HepG2 (cell line): ENCODE measurements around the gene ABHD11. TPM values are rescaled to one million over a fixed set of nuclear protein-coding genes. Genes with fewer than 3 reads are reported as not detected.

Source experiments
- BATF2 ChIP-seq: sonication (generic); formaldehyde crosslinking; IDR thresholded peaks from 2 replicates; pipeline ENCODE4 v1.8.0; 2022; ENCODE audit warnings: mild to moderate bottlenecking, missing genetic modification reagents, moderate library complexity
- BORCS8-MEF2B ChIP-seq: sonication (generic); formaldehyde crosslinking; IDR thresholded peaks from 2 replicates; pipeline ENCODE4 v1.8.0; 2022; ENCODE audit warnings: mild to moderate bottlenecking, missing genetic modification reagents
- ELF1 ChIP-seq: sonication (generic); formaldehyde crosslinking; IDR thresholded peaks from 2 replicates; pipeline ENCODE4 v1.4.0; 2020; ENCODE audit warnings: missing genetic modification reagents
- ELF3 ChIP-seq: IDR thresholded peaks from 2 replicates; pipeline ENCODE4 v1.6.1; 2016; ENCODE audit warnings: missing genetic modification reagents, missing compliant biosample characterization
- FOXP4 ChIP-seq: sonication (generic); formaldehyde crosslinking; IDR thresholded peaks from 2 replicates; pipeline ENCODE4 v1.4.0; 2020; ENCODE audit warnings: missing genetic modification reagents
- IRF2 ChIP-seq: IDR thresholded peaks from 2 replicates; pipeline ENCODE4 v1.6.1; 2018; ENCODE audit warnings: missing genetic modification reagents, missing compliant biosample characterization
- JARID2 ChIP-seq: sonication (generic); formaldehyde crosslinking; IDR thresholded peaks from 2 replicates; pipeline ENCODE4 v1.8.1; 2023; ENCODE audit warnings: missing genetic modification reagents, inconsistent platforms; ENCODE audit not compliant: insufficient replicate concordance
- MAFK ChIP-seq, 2 experiments: IDR thresholded peaks in 1 of 2; conservative IDR thresholded peaks in 1 of 2; 2 replicates each; pipeline ENCODE4 v1.6.1; 2011; ENCODE audit warnings: improper control_type of control experiment in 2 of 2, low read length in 2 of 2
- PATZ1 ChIP-seq: sonication (generic); formaldehyde crosslinking; IDR thresholded peaks from 2 replicates; pipeline ENCODE4 v1.4.0; 2020; ENCODE audit warnings: missing genetic modification reagents
- SMC3 ChIP-seq: IDR thresholded peaks from 2 replicates; pipeline ENCODE4 v1.6.1; 2011; ENCODE audit warnings: low read length, improper control_type of control experiment
- SP1 ChIP-seq, 2 experiments: fragments of 450-650 bp in 1 of 2; sonication (generic) in 1 of 2; formaldehyde crosslinking in 1 of 2; IDR thresholded peaks; 2 replicates each; pipeline versions ENCODE4 v1.4.0 to v1.6.1; 2016 to 2020; ENCODE audit warnings: missing genetic modification reagents in 1 of 2
- TAF15 ChIP-seq: fragments of 200-400 bp; formaldehyde crosslinking; IDR thresholded peaks from one replicate; pipeline ENCODE4 v1.6.1; 2018; ENCODE audit warnings: mild to moderate bottlenecking, low read depth, low read length; ENCODE audit not compliant: poor library complexity, severe bottlenecking
- TARDBP ChIP-seq: sonication (generic); formaldehyde crosslinking; IDR thresholded peaks from 2 replicates; pipeline ENCODE4 v1.8.0; 2022; ENCODE audit warnings: mild to moderate bottlenecking, missing genetic modification reagents
- ZBTB49 ChIP-seq: sonication (generic); formaldehyde crosslinking; IDR thresholded peaks from 2 replicates; pipeline ENCODE4 v1.4.0; 2020; ENCODE audit warnings: missing genetic modification reagents, borderline replicate concordance
- ZMYM4 ChIP-seq: sonication (generic); formaldehyde crosslinking; IDR thresholded peaks from 2 replicates; pipeline ENCODE4 v1.8.1; 2023; ENCODE audit warnings: mild to moderate bottlenecking, missing genetic modification reagents
- ZNF121 ChIP-seq: sonication (generic); formaldehyde crosslinking; IDR thresholded peaks from 2 replicates; pipeline ENCODE4 v1.5.0; 2020; ENCODE audit warnings: mild to moderate bottlenecking, missing genetic modification reagents
- ZNF276 ChIP-seq: sonication (generic); formaldehyde crosslinking; IDR thresholded peaks from 2 replicates; pipeline ENCODE4 v1.4.0; 2020; ENCODE audit warnings: mild to moderate bottlenecking, low read depth, missing genetic modification reagents
- ZNF75D ChIP-seq: sonication (generic); formaldehyde crosslinking; IDR thresholded peaks from 2 replicates; pipeline ENCODE4 v1.8.1; 2023; ENCODE audit warnings: missing genetic modification reagents, mild to moderate bottlenecking, borderline replicate concordance
- polyA plus RNA-seq, 8 experiments: library from polyadenylated mRNA; depleted of rRNA in 3 of 8; stranded (reverse) in 7 of 8; unstranded in 1 of 8; fragments of >200 nt; fragmentation: Illumina TruSeq in 4 of 8; extraction: Trizol in 4 of 8; gene quantifications; 2 replicates each; pipeline versions ENCODE4 v1.2.1 to v1.2.3, GENCODE V29; 2011 to 2016; ENCODE audit warnings: low read depth in 4 of 8, missing spikeins in 1 of 8, mixed read lengths in 1 of 8; ENCODE audit not compliant: insufficient read depth in 1 of 8
- total RNA-seq, 5 experiments: library from RNA; depleted of rRNA; stranded (reverse); fragments of >200 nt; fragmentation: Illumina TruSeq; extraction: Trizol; gene quantifications; 2 replicates each; pipeline ENCODE4 v1.2.3, GENCODE V29; 2016; ENCODE audit warnings: low read depth in 1 of 5

ABHD11 gene
- total and polyA plus RNA-seq, 2 of the 13 experiments (the other 11 are each of a cell fraction or from before 2014, with no cell fraction given), result 7.0 to 8.1 TPM

- TF ChIP-seq ZBTB49 (no peak), ZNF276 (CRISPR knock-in tag) (no peak), ELF3 (peak; percentile 77), ZNF75D (CRISPR knock-in tag) (no peak), ZNF121 (CRISPR knock-in tag) (0 out of 2 replicates have a peak, but pooled peaks have one; percentile 19), ZMYM4 (CRISPR knock-in tag) (peak; percentile 70), JARID2 (CRISPR knock-in tag) (no peak), PATZ1 (peak; percentile 41; the same call in 1 of the 2 replicates), TARDBP (CRISPR knock-in tag) (peak; percentile 66), FOXP4 (CRISPR knock-in tag) (0 out of 2 replicates have a peak, but pooled peaks have one; percentile 15), BORCS8-MEF2B (CRISPR knock-in tag) (0 out of 2 replicates have a peak, but pooled peaks have one; percentile 48), IRF2 (peak; percentile 69), SMC3 (peak; percentile 57), BATF2 (CRISPR knock-in tag) (no peak), SP1 (IDR thresholded peaks at IDR 0.05) (no peak), SP1 (CRISPR knock-in tag; IDR thresholded peaks at IDR 0.05) (peak; percentile 82), TAF15 (peak; percentile 32), MAFK (conservative IDR thresholded peaks at IDR 0.05 in 1 of 2, IDR thresholded peaks at IDR 0.05 in 1 of 2; ENCODE audit: low read length in 2 of 2) (no peak), ELF1 (peak; percentile 65)
Measured at GRCh38 chr7:73734619-73735527, 3.7 kb downstream of the ABHD11 start (continued).
